ENCODE data around the gene CTBS. TPM values are rescaled to one million over a fixed set of nuclear protein-coding genes. Genes with fewer than 3 reads are reported as not detected.
A peak's percentile ranks its signal among the peaks of the same experiment; 100 is the strongest.
"Not testable (repeated sequence)": the region's sequence is repeated elsewhere in the genome, so short reads cannot be mapped to it uniquely, and the experiment has no call there.

The CTBS gene
- total RNA-seq, 2 donors from 2014 or later = 7.5 to 9.2 TPM

DNA sequence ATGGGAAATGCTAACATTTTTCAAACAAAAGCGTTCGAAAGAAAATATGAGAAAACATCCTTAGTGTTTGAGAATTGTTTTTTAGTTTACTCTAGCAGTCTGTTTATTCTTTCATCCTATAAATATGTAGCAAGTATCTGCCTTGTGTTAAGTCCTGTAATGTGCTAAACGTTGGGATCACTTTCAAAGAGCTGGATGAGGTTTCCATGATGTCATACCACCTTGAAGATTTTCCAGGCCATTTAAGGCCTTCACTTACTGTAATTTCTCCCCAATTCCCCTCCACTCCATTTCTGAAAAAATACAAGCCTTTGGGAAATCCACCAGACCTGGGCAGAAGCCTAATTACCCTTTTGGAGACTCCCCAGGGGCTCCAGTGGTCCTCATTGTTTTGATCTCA, 24.2 kb upstream of the CTBS start:
- Histone ChIP-seq H3K27ac (peak overlapping the region in 1 of 2 donors; percentile 69), H3K4me3 (no peak overlapping the region), H3K9me3 (peaks cover 0 to 9% of the 10 kb centered on the region in 2 donors), H3K4me1 (peaks cover 0 to 10% of the 10 kb centered on the region in 2 donors), H3K27me3 (no peaks in the 10 kb centered on the region), H3K36me3 (no peaks in the 10 kb centered on the region)
- no peak for TF ChIP-seq CTCF (IDR thresholded peaks at IDR 0.05)
- no peak for DNase-seq (ENCODE audit: low spot score)

- no peak for TF ChIP-seq CTCF (IDR thresholded peaks at IDR 0.05)
- no peak for DNase-seq (ENCODE audit: low spot score)
- peak overlapping the region in 1 of 2 donors; percentile 4 for H3K27ac ChIP-seq
Observed at GRCh38 chr1:84597011-84597410, 22.8 kb upstream of the CTBS start.

GRCh38 chr1:84594959-84595358, 20.7 kb upstream of the CTBS start:
- H3K4me1 ChIP-seq; H3K27me3 ChIP-seq; H3K36me3 ChIP-seq; H3K4me3 ChIP-seq; H3K27ac ChIP-seq; DNase-seq (ENCODE audit: low spot score): not testable (repeated sequence)
- H3K9me3 ChIP-seq = peaks cover 0 to 12% of the 10 kb centered on the region in 2 donors

More at GRCh38 chr1:84597011-84597410, 22.8 kb upstream of the CTBS start:
- H3K4me3 ChIP-seq = no peak overlapping the region
- H3K9me3 ChIP-seq = peaks cover 0 to 12% of the 10 kb centered on the region in 2 donors
- no peaks in the 10 kb centered on the region for H3K36me3 ChIP-seq
- no peaks in the 10 kb centered on the region for H3K27me3 ChIP-seq
- no peaks in the 10 kb centered on the region for H3K4me1 ChIP-seq

GRCh38 chr1:84587099-84587498, 12.9 kb upstream of the CTBS start:
- Histone ChIP-seq H3K27me3 (no peaks in the 10 kb centered on the region), H3K36me3 (no peaks in the 10 kb centered on the region), H3K9me3 (no peaks in the 10 kb centered on the region), H3K4me1 (peaks cover 0 to 11% of the 10 kb centered on the region in 2 donors), H3K4me3 (no peak overlapping the region), H3K27ac (no peak overlapping the region)
- DNase-seq (ENCODE audit: low spot score) = no peak
- TF ChIP-seq CTCF (IDR thresholded peaks at IDR 0.05) = no peak

- Histone ChIP-seq H3K36me3 (no peaks in the 10 kb centered on the region), H3K27ac (no peak overlapping the region), H3K9me3 (no peaks in the 10 kb centered on the region), H3K4me3 (no peak overlapping the region), H3K27me3 (no peaks in the 10 kb centered on the region), H3K4me1 (peaks cover 0 to 11% of the 10 kb centered on the region in 2 donors)
- DNase-seq (ENCODE audit: low spot score) = no peak
- TF ChIP-seq CTCF (IDR thresholded peaks at IDR 0.05) = no peak
Observed at GRCh38 chr1:84585803-84586202, 11.6 kb upstream of the CTBS start.

- DNase-seq (ENCODE audit: low spot score) = no peak
- Histone ChIP-seq H3K36me3 (no peaks in the 10 kb centered on the region), H3K27ac (no peak overlapping the region), H3K4me1 (peaks cover 0 to 11% of the 10 kb centered on the region in 2 donors), H3K4me3 (no peak overlapping the region), H3K27me3 (no peaks in the 10 kb centered on the region), H3K9me3 (no peaks in the 10 kb centered on the region)
- no peak for TF ChIP-seq CTCF (IDR thresholded peaks at IDR 0.05)
Observed at GRCh38 chr1:84584126-84584525, 9.9 kb upstream of the CTBS start.

Measured in right atrium auricular region (tissue), 2 donors.